B cell (primary cell): ENCODE measurements around the gene COL11A2. TPM values are rescaled to one million over a fixed set of nuclear protein-coding genes. Genes with fewer than 3 reads are reported as not detected.

Experiments used
- ATAC-seq: fragments of 200-7000 bp; cut with Tn5 transposase; one replicate; pipeline ENCODE4 v1.10.0; 2021; ENCODE audit warnings: low read depth, mild to moderate bottlenecking, moderate number of reproducible peaks, moderate library complexity
- CTCF ChIA-PET: fragments of 350-600 bp; sonication (Branson Sonifier 250); formaldehyde crosslinking; loops from one replicate; lab custom pipeline; 2021; ENCODE audit warnings: antibody characterized with exemption, inconsistent platforms; lab: Charles Lee
- POLR2A ChIA-PET: fragments of 350-600 bp; sonication (Branson Sonifier 250); formaldehyde crosslinking; loops from one replicate; lab custom pipeline; 2021; ENCODE audit warnings: antibody characterized with exemption; lab: Charles Lee
- DNase-seq: peaks from one replicate; pipeline ENCODE4 v3.0.0; 2013
- H2AFZ ChIP-seq: 2 replicates; pipeline ENCODE4 v1.6.1; 2012; ENCODE audit warnings: mild to moderate bottlenecking, low read depth, low read length; ENCODE audit not compliant: insufficient read depth, poor library complexity, severe bottlenecking
- H3K27ac ChIP-seq, 2 donors: 1 replicate in 1 of 2; 2 replicates in 1 of 2; pipeline ENCODE4 v1.5.1; 2012 to 2013; ENCODE audit warnings: low read length in 2 of 2, mild to moderate bottlenecking in 2 of 2, moderate library complexity in 1 of 2
- H3K27me3 ChIP-seq, 4 experiments: fragments of 200-600 bp in 1 of 4; sonication (generic) in 1 of 4; replicated peaks in 1 of 4; 1 replicate in 2 of 4; 2 replicates in 2 of 4; pipeline versions ENCODE4 v1.6.1 to v1.7.0; 2013 to 2016; ENCODE audit warnings: low read length in 3 of 4, mild to moderate bottlenecking in 2 of 4, mixed read lengths in 1 of 4, moderate library complexity in 1 of 4; ENCODE audit not compliant: insufficient read depth in 4 of 4, control insufficient read depth in 3 of 4; ENCODE audit errors: control extremely low read depth in 1 of 4
- H3K36me3 ChIP-seq, 2 experiments: replicated peaks in 1 of 2; 1 replicate in 1 of 2; 2 replicates in 1 of 2; pipeline versions ENCODE4 v1.6.1 to v1.7.1; 2013; ENCODE audit warnings: low read length in 1 of 2; ENCODE audit not compliant: insufficient read depth in 2 of 2, control insufficient read depth in 1 of 2; ENCODE audit errors: control extremely low read depth in 1 of 2, extremely low read depth in 1 of 2
- H3K4me1 ChIP-seq, 2 donors: fragments of 200-600 bp in 1 of 2; sonication (generic) in 1 of 2; 1 replicate in 1 of 2; 2 replicates in 1 of 2; pipeline versions ENCODE4 v1.5.1 to v1.6.1; 2013 to 2017; ENCODE audit warnings: low read length in 2 of 2; ENCODE audit not compliant: control insufficient read depth in 2 of 2, insufficient read depth in 2 of 2
- H3K4me2 ChIP-seq: replicated peaks from 2 replicates; pipeline ENCODE3; 2012; ENCODE audit warnings: mild to moderate bottlenecking, low read depth, low read length; ENCODE audit not compliant: poor library complexity, severe bottlenecking
- H3K4me3 ChIP-seq, 5 experiments: fragments of 200-600 bp in 1 of 5; sonication (generic) in 1 of 5; 1 replicate in 3 of 5; 2 replicates in 2 of 5; pipeline versions ENCODE4 v1.5.1 to v1.7.0; 2011 to 2016; ENCODE audit warnings: low read length in 4 of 5, mild to moderate bottlenecking in 4 of 5, low read depth in 2 of 5, control low read depth in 1 of 5, moderate library complexity in 1 of 5; ENCODE audit not compliant: insufficient read depth in 1 of 5; ENCODE audit errors: control extremely low read depth in 1 of 5, extremely low read depth in 1 of 5
- H3K79me2 ChIP-seq: fragments of 200-600 bp; sonication (generic); one replicate; pipeline ENCODE4 v1.6.0; 2016; ENCODE audit warnings: low read length; ENCODE audit not compliant: control insufficient read depth, insufficient read depth
- H3K9ac ChIP-seq: fragments of 200-600 bp; sonication (generic); 2 replicates; pipeline ENCODE4 v1.6.1; 2017; ENCODE audit warnings: mild to moderate bottlenecking, low read length, moderate library complexity
- H3K9me3 ChIP-seq, 3 donors: one replicate each; pipeline versions ENCODE4 v1.6.1 to v1.7.1; 2013; ENCODE audit warnings: low read length in 2 of 3; ENCODE audit not compliant: control insufficient read depth in 2 of 3, insufficient read depth in 1 of 3; ENCODE audit errors: control extremely low read depth in 1 of 3
- H4K20me1 ChIP-seq: 2 replicates; pipeline ENCODE4 v1.6.0; 2012; ENCODE audit warnings: mild to moderate bottlenecking, low read length; ENCODE audit not compliant: insufficient read depth, control insufficient read depth, poor library complexity, severe bottlenecking
- H3K27ac Mint-ChIP-seq: one replicate; pipeline ENCODE4 v1.8.0; 2021; ENCODE audit warnings: mixed read lengths
- H3K27me3 Mint-ChIP-seq: one replicate; pipeline ENCODE4 v1.8.0; 2021; ENCODE audit warnings: mixed read lengths
- H3K4me1 Mint-ChIP-seq: one replicate; pipeline ENCODE4 v1.8.0; 2021; ENCODE audit warnings: mixed read lengths
- H3K4me3 Mint-ChIP-seq: one replicate; pipeline ENCODE4 v1.8.0; 2021; ENCODE audit warnings: mixed read lengths
- H3K9me3 Mint-ChIP-seq: one replicate; pipeline ENCODE4 v1.8.0; 2022; ENCODE audit warnings: mixed read lengths; ENCODE audit not compliant: insufficient read depth
- EZH2 ChIP-seq: IDR thresholded peaks from 2 replicates; pipeline ENCODE4 v1.6.1; 2012; ENCODE audit warnings: borderline replicate concordance, low read depth, mild to moderate bottlenecking, moderate library complexity, low read length; ENCODE audit not compliant: insufficient read depth, poor library complexity, severe bottlenecking
- WGBS: methylation state at CpG from one replicate; pipeline ENCODE4 v1.1.5; 2013; ENCODE audit warnings: missing lambda C conversion rate; ENCODE audit not compliant: insufficient coverage; 5-methylcytosine and 5-hydroxymethylcytosine counted together
- intact Hi-C: fragments of 100-400 bp; cut with micrococcal nuclease; formaldehyde crosslinking; loops from one replicate; pipeline ENCODE4 v1.10.0; 2022
- polyA plus RNA-seq: library from polyadenylated mRNA; depleted of rRNA; stranded (reverse); fragments of >200 nt; gene quantifications from 2 replicates; pipeline ENCODE4 v1.2.3, GENCODE V29; 2012
- total RNA-seq, 2 donors: library from RNA; stranded (reverse); fragments of 120-200 nt in 1 of 2; gene quantifications; 1 replicate in 1 of 2; 2 replicates in 1 of 2; pipeline versions ENCODE4 v1.2.3 to v1.2.4, GENCODE V29; 2013 to 2022
- TF ChIP-seq, protein P1 (sequence below): fragments of 200-600 bp; IDR thresholded peaks from one replicate; pipeline ENCODE4 v1.8.0; 2022; ENCODE audit warnings: antibody characterized with exemption, mild to moderate bottlenecking

COL11A2 gene
- total and polyA plus RNA-seq, 2 donors (not counting 1 experiment from before 2014, with no cell fraction given), result 0.39 to 0.82 TPM

DNA sequence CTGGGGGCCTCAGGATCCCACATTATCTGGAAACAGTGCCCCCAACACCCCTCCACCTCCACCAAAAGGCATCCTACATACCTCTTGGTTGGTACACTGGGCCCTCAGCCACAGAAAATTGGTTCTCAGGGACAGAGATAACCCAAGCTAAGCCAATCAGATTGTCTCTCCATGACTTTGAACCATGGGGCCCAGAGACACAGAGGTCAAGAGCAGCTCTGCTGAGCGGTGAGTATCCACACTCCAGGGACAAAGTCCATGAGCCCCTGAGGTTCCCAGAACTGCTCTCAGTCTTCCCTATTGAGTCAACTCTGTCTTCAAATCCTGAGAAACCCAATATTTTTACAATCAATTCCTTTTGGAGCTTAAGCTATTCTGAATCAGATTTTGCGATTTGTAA lies 35.3 kb downstream of the COL11A2 start:
- H4K20me1 ChIP-seq, result no peaks in the 10 kb centered on the region
- POLR2A ChIA-PET, result interaction anchor here (0.6 kb wide), 1 partner anchor 218 kb away, joined by 5 read pairs; no protein-coding TSS in a partner anchor
- H3K9me3 ChIP-seq, result peaks cover 0 to 7% (median 0%) of the 10 kb centered on the region in 3 donors
- no peak overlapping the region for H3K4me3 ChIP-seq
- peaks cover 6 to 12% of the 10 kb centered on the region in 2 donors for H3K4me1 ChIP-seq
- no peaks in the 10 kb centered on the region for H3K36me3 ChIP-seq
- Mint-ChIP-seq H3K9me3 (peaks cover 4% of the 10 kb centered on the region), H3K4me3 (no peak overlapping the region), H3K27me3 (peaks cover 12% of the 10 kb centered on the region), H3K4me1 (peaks cover 11% of the 10 kb centered on the region), H3K27ac (no peak overlapping the region)
- CTCF ChIA-PET, result interaction anchor here (0.6 to 1.8 kb wide), 6 partner anchors 9 to 91 kb away, joined by 3 to 7 read pairs (median 4); no protein-coding TSS in a partner anchor
- no peak overlapping the region for H3K9ac ChIP-seq
- no peak overlapping the region for H3K27ac ChIP-seq
- TF ChIP-seq, protein P1, sequence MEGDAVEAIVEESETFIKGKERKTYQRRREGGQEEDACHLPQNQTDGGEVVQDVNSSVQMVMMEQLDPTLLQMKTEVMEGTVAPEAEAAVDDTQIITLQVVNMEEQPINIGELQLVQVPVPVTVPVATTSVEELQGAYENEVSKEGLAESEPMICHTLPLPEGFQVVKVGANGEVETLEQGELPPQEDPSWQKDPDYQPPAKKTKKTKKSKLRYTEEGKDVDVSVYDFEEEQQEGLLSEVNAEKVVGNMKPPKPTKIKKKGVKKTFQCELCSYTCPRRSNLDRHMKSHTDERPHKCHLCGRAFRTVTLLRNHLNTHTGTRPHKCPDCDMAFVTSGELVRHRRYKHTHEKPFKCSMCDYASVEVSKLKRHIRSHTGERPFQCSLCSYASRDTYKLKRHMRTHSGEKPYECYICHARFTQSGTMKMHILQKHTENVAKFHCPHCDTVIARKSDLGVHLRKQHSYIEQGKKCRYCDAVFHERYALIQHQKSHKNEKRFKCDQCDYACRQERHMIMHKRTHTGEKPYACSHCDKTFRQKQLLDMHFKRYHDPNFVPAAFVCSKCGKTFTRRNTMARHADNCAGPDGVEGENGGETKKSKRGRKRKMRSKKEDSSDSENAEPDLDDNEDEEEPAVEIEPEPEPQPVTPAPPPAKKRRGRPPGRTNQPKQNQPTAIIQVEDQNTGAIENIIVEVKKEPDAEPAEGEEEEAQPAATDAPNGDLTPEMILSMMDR, result no peak
- no peak for TF ChIP-seq EZH2
- no peak for DNase-seq
- 100% methylated on average over 1 of the region's 2 CpGs for WGBS
- intact Hi-C loops, result no loop called here
- no peak for ATAC-seq
- H3K4me2 ChIP-seq, result no peak overlapping the region
- no peaks in the 10 kb centered on the region for H3K79me2 ChIP-seq
- H3K27me3 ChIP-seq, result peaks cover 0 to 9% (median 0%) of the 10 kb centered on the region in 4 experiments
- no peak overlapping the region for H2AFZ ChIP-seq

DNA sequence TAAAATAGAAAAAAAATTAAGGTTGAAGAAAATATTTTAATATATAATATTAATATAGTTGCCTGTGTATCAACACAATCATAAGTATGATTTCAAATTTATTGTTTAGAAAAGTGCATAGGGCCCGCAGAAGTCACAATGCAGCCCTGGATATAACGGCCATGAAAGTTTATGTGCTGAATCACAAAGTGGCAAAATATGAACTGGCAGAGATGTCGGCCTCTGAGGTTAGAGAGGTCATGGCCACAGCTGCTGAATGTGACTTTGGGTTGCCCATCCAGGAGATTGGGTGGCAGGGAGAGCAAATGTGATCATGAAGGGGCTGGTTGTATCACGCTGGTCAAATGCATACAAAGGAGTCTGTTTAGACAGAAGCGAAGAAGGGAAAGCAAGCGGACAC lies 35.7 kb downstream of the COL11A2 start:
- intact Hi-C loops, result no loop called here
- H3K27me3 Mint-ChIP-seq, result peaks cover 12% of the 10 kb centered on the region
- peaks cover 7% of the 10 kb centered on the region for H3K4me1 Mint-ChIP-seq
- Histone ChIP-seq H3K4me1 (peaks cover 3 to 8% of the 10 kb centered on the region in 2 donors), H3K4me2 (no peak overlapping the region), H3K36me3 (no peaks in the 10 kb centered on the region), H4K20me1 (no peaks in the 10 kb centered on the region), H3K9ac (no peak overlapping the region), H3K79me2 (no peaks in the 10 kb centered on the region), H3K4me3 (no peak overlapping the region), H3K9me3 (peaks cover 0 to 8% (median 4%) of the 10 kb centered on the region in 3 donors), H3K27me3 (peaks cover 0 to 9% (median 0%) of the 10 kb centered on the region in 4 experiments), H2AFZ (no peak overlapping the region), H3K27ac (no peak overlapping the region)
- ATAC-seq (no peak), DNase-seq (no peak)
- H3K27ac Mint-ChIP-seq, result no peak overlapping the region
- POLR2A ChIA-PET, result no interaction called here
- 97% methylated on average over 5 of the region's 6 CpGs for WGBS
- CTCF ChIA-PET, result interaction anchor here (1.2 to 1.8 kb wide), 3 partner anchors 8 to 92 kb away, joined by 3 to 7 read pairs (median 5); no protein-coding TSS in a partner anchor
- H3K9me3 Mint-ChIP-seq, result peaks cover 4% of the 10 kb centered on the region
- H3K4me3 Mint-ChIP-seq, result no peak overlapping the region
- TF ChIP-seq, protein P1, result no peak
- no peak for TF ChIP-seq EZH2
